HG03097 (cell line): ENCODE results near the gene LEFTY1.

Source experiments
- ATAC-seq: cut with Tn5 transposase; IDR thresholded peaks from one replicate; pipeline ENCODE4 v1.9.1; 2021; ENCODE audit not compliant: unreplicated experiment, low FRiP score

Gene LEFTY1

DNA sequence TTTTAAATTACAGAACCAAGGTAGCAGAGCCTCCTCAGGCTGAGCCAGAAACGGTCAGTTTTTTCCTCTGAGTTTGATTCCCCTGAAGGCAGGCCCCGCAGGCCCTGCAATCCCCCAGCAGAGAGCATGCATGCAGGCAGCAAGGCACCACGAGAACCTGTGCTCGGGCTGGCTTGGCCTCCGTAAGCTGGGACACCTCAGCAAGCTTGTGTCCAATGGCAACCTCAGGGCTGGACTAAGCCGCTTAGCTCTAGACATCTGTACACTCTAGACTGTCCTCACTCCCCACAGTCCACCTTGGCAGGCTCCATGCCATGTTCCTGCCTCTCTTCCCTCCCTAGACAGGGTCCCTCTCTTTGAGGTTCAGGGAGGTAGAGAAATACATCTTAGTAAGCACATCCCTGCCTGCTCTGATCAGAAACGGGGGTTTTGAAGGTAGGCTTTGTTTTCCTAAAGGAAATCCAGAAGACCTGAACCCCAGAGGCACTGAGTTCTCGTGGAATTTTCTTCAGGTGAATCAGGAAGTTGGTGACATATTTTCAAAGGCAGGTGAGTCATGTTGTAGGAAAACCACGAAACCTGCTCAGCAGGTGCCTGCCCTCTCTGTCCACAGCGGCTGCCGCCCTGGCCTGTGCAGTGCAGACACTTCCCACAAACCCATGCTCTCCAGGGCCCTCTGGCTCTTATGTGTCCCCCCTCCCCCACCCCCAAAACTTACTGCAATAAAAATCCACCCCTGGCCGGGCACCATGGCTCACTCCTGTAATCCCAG lies 13.7 kb downstream of the LEFTY1 start:
- no peak for ATAC-seq

DNA sequence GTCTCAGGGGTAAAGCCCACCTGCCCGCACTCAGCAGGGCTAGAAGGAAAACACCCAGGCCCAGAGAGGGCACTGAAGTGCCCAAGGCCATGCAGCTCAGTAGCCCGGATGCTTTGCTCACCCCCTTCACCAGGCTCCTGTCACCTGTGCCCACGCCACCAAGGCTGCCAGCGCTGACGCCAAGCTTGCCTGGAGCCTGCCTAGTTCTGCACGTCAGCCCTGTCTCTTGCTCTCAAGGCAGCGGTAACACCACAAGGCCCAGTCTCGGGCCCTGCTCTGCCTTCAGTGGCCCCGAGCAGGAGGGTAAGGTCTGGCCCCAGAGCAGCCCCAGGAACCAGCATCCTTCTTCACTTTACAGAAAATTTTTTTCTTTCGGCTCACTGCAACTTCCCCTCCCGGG lies 14.5 kb downstream of the LEFTY1 start:
- ATAC-seq, result no peak

DNA sequence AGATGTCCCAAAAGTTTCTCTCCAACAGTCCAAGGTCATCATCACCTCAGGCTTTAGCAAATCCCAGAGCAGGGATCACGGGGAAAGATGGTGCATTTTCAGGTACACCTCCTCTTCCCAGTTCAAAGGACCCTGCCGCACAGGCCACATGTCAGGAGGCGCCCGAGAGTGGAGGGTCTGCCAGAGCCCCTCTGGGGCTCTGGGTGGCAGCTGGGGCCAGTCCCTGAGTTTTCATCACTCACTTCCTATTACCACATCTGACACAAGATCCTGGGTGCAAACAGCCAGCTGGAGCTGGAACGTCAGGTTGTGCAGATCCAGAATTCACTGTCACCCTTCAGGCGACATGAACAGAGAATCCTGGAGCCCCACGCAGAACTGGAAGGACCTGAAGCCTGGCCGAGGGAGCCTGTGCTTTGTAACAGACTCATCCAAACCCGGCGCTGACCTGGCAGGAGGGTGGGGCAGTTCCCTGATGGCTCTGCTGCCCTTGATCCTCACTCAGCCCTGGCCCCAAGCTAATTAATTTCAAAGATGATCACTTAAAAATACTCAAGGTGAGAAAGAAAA lies 15.6 kb downstream of the LEFTY1 start:
- no peak for ATAC-seq

DNA sequence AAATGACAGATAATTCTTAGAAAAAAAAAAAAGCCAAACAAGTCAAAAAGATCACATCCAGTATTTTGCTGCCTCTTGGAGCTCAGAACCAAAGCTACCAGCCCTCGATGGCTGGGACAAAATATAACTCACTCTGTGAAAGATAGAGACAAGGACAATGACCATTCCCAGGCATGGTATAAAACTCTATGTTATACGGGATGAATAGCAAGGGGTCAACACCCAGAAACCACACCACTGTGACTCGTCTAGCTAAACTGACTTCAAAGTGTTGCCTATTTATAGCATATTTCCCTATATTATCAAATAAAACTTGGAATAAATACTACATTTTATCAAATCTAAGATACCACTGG lies 16.9 kb downstream of the LEFTY1 start:
- ATAC-seq, result no peak

DNA sequence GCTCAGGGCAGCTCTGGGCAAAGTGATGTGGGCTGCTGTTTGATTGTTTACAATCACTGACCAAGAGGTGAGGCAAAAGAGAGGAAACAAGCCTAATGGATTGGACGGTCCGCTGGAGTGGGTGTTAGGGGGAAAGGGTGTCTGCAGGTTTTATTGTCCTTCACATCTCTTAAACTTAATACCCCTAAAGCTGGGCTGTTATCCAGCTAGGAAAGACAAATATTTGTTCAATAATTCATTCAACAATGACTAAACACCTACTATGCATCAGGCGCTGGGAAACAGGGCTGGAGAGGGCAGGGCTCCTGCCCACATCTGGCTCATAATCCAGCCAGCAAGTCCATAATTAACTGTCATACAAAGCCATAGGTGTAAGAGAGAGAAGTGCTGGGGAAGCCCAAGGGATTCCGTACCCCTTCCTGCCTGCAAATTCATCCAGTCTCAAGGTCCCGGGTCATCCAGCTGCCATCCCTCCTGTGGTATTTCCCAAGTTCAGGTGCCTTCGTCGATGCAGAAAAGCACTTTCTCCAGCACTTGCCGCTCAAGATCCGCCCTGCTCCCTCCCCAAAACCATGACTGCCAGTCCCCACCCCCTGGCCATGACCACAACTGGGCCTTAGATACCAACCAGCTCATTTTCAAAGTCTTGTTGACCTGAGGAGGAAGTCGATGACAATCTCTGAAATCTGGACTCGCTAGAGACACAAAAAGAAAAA lies 17.4 kb downstream of the LEFTY1 start:
- no peak for ATAC-seq

DNA sequence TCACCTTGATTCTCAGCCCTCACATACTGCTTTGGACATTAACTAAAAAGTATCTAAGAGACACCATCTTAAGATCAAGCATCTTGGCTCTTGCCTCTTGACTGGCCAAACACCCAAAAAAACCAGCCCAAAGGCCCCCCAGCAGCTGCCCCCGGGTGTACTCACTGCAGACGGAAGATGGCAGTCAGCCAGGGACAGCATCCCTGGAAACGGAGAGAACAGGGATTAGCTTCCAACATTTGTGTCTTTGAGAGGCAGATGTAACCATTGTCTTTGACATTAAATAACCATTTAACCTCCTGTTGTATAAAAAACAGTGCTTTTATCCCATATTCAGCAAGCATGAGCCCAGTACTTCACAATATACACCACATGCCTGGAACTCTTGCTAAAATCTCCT lies 18.0 kb downstream of the LEFTY1 start:
- no peak for ATAC-seq

DNA sequence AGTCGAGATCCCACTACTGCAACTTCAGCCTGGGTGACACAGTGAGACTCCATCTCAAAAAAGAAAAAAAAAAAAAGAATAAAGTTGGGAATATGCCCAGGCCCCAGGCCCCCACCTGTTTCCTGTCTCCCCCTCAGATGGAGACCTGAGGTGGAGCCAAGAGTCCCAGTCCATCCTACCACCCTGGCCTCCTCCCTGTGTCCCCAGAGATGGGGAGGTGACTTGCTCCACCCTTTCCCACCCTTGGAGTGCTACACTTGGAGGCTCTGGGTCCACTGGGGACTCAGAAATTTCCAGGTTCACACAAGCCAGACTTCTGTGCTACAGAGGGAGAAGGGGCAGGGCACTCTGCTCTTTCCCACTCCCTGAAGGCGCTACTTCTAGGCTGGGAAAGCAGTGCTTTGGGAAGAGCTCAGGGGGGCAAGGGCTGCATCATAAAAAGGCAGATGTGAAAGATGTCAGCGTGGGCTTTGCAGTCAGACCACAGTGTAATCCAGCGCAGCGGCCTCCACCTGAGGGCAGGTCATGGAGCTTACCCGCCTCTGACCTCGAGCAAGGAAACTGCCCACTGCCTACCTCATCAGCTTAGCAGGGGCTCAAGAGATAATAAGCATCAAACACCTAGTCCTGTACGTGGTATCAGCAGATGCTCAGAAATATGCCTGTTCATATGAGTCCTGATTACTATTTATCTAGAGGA lies 20.2 kb downstream of the LEFTY1 start:
- no peak for ATAC-seq

DNA sequence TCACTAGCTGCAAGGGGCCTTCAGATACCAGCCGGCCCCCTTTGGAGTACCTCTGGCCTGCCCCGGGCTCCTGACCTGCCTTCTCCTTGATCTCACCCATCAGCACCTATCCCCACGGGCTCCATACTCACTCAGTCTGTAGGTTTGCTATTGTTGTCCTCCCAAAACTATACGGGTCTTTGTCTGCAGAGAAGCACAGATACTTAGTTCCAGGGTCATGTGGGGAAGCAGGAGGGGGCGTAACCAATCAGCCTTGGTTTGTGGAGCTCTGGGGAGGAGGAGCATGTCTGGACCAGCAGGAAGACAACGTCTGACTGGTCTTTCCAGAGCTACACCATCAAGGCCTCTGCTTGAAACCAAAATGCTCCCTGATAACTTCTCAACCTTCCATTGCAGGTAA lies 22.0 kb downstream of the LEFTY1 start:
- no peak for ATAC-seq

DNA sequence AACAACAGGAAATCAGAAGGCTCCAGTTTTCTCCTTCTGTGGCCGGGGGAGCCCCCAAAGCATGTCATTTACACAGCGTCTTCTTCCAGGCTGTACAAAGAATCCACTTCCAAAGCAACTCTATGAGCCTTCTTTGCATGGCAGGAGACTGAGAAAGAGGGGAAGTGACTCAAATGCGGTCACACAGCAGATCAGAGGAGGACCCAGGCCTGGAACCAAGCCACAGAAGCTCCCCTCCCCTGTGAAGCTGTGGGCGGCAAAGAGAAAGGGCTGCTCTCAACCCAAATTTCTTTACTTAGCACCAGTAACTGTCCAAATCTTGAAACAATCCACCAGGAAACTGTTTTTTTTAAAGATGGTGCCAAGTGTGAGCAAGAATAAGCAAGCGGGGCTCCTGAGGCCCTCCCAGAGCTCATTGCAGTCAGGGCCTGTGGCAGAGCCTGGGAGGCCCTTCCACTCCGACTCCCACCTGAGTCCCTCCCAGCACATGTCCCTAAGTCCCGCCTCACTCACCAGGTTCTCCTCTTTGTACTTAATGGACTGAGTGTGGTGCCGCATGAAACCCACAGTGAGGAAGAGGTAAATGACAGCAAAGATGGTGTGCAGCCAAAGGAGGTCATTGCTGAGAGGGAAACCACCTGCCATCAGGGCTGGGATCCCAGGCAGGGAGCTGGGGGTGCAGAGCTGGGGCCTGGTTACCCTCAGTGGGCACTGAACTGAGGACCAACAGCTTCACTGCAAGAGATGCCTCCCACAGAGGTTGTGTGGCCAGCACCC lies 22.7 kb downstream of the LEFTY1 start:
- no peak for ATAC-seq

DNA sequence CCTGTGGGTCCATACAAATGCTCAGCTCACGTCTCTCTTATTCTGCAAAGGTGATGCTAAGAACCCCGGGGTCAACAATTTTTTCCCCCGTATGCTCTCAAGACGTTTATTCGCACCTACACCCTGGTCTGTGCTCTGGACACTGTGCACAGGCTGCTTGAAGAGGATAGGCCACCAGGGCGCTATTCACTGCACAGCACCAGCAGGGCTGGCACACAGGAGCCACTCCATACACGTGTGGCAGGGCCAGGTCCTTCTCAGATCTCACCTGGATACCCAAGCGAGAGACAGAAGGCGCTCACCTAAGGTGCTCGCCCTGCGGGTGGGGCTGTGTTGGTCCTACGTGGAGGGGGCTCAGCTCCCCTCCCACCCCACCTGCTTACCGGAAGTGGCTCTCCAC lies 23.4 kb downstream of the LEFTY1 start:
- ATAC-seq, result no peak

DNA sequence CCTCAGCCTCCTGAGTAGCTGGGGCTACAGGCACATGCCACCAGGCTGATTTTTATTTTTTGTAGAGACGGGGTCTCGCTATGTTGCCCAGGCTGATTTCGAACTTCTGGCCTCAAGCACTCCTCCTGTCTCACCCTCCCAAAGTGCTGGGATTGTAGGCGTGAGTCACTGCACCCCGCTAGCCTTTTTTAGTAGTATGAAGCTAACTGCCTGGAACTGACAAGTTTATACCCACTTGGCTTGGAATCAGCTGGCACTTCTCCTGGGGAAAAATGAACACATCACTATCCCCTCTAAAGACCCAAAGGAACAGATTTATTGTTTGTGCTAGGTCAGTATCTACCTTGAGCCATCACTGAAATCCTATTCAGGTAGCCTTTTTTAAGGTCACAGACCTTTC lies 25.8 kb downstream of the LEFTY1 start:
- ATAC-seq, result no peak

DNA sequence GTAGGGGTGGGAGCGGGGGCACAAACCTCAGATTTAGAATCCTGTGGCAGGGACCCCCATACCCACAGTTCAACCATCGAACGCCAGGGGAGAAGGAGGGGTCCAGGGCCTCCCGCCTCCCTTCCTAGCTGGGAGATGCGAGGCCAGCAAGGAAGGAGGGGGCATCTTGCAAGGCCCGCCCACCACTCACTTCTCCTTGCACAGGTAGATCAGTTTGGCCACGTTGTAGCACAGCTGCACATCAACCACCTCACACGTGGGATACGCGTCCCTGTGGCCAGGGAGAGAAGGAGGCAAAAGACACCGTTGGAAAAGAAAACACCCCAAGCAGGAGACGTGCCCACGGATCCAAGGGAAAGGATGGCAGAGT lies 26.4 kb downstream of the LEFTY1 start:
- ATAC-seq, result no peak

DNA sequence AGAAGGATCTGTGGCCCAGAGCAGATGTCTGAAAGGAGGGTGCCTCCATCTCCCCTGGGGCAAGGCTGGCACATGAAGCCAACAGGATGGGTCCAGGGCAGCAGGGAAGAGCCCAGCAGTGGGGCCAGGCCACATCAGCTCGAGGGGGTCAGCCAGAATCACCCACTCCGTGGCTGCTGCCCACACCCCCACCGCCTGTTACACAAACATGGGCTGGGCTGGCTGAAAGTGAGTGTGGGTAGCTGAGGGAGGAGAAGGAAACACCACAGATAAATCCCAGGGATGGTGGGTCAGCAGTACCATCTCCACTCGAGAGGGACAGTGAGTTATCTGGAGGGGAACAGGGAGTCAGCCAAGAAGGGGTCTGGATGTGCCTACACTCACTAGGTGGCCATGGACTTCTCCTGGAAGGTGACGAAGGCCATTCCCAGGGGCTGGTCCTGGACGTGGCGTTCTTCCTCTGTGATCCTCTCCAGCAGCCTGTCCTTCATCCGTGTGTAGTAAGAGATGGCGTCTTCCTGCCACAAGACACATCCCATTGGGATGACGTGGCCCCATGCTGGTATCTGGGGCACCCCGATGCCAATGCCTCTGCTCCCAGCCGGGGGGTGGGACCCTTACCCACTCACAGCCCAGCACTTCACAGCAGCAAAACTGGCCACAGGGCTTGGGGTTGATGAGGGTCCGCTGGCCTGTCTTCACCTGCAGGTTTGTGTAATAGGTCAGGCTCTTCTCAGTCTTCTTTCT lies 26.9 kb downstream of the LEFTY1 start:
- ATAC-seq, result no peak

DNA sequence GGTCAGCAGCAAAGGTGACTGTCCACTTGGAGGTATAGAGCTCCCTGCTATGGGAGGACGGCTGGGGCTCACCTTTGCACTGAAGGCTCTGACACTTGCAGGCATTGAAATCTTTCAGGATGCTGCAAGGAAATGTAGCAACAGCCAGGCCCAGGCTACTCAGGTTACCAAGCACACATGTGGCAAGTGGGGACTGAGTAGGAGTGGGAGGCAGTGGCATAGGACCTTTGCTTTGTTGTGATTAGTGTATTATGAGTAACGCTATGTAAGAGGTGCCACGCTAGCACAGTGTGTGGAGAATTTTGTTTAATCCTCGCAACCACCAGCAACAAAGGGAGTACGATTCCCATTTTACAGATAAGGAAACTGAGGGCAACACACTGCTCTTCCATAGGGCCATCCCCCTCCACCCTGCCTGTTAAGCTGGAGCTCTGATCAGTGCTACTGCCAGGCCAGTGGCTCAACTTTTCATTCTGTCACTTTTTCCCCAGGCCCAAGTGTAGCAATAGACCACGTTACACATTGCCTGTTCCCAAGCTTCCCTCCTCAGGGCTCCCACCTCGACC lies 28.0 kb downstream of the LEFTY1 start:
- ATAC-seq, result no peak

DNA sequence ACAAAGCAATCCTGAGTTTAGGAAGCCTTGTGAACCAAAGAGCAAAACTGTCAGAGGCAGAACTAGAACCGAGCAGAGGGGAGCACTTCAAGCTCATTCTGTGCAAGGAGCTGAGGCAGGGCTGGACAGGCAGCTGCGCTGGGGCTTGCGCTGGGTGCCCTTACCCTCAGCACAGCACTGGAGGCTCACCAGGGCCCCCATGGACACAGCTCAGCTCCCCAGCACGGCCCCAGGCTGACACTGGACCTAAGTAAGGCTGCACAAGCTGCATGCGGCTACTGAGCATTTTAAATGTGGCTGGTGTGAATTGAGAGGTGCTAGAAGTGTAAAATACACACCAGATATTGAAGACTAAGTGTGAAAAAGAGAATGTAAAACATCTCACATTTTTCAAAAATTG lies 28.8 kb downstream of the LEFTY1 start:
- no peak for ATAC-seq

DNA sequence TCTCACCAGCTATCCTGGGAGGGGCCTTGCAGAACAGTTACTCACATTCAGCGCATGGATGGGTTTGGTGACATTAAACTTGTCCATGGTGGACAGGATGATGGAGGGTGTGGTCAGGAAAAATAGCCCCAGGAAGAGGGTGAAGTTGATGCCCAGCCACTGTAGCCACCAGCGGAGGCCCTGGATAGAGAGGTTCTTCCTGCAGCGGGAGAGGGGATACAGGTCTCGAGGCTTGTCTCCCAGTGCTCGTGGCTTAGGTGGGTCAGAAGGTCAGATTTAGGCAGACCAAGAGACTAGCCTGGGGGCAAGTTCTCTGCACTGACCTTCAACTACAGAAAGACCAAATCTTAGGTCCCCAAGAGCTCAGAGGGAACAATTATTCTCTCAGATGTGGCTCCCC lies 29.8 kb downstream of the LEFTY1 start:
- no peak for ATAC-seq

DNA sequence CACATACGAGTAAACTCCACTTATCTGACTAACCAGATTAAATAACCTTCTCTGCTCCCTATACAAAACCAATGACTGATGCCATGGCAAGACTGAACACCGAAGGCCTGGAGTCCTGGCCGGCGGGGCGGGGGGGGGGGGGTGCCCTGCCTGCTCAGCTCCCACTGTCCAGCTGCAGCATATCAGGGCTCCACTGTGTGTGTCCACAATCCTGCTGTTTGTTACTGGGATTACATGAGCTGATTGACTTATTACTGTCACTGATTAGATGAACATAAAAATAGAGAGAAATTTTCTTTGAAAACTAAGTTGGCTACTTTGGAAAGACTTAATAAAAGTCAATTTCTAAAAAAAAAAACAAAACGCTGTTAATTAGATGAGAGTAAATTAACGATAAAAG lies 31.7 kb downstream of the LEFTY1 start:
- no peak for ATAC-seq

DNA sequence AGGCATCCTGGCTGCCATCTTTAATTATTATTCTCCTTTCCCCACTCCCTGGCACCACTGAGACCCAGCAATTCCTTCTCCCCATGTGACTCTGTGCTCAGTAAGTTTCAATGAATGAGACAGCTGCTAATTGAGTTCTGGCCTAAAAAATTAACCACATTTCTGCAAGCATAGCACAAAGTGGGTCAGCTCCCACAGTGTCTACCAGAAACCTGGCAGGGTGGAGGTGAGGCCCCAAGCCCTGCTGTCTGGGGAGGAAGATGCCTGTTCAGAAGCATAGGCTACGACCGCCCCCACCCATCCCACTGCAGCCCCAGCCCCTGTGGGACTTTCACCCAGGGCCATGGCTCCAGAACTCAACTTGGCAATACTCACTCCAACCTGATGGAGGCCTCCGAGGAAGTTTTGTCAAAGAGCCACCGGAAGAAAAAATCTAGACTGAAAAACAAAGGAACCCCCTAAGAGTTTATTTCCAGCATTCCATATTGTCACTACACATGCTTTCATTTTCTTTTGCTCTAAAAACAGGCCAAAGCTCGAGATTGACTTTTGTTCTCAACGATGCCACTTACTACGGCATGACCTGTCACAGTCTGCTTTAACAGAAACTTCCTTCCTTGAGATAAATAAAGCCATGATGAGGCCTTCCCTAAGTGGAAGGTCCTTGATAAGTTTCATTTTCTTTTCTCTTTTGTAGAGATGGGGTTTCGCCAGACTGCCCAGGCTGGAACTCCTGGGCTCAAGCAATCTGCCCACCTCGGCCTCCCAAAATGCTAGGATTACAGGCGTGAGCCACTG lies 33.2 kb downstream of the LEFTY1 start:
- ATAC-seq, result no peak

DNA sequence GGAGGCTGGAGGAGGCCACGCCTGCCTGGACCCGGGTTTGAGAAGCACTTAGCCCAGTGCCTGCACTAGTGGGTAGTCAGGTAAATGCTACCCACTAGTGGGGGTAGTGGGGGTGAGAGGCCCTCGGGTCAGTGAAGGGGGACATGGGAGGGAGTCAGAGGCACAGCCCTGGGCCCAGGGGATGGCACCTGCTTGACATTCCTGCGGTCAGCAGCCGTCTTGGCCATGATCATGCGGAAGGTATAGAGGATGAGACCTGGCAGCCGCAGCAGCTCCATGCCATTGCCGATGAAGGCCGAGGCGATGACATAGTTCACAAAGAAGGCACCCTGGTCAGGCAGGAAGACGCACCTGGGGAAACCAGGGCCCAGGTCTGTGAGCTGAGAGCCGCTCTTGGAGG lies 35.5 kb downstream of the LEFTY1 start:
- no peak for ATAC-seq
